HepG2 (cell line): ENCODE measurements around the gene APOC3. TPM values are rescaled to one million over a fixed set of nuclear protein-coding genes. Genes with fewer than 3 reads are reported as not detected.
A peak's percentile ranks its signal among the peaks of the same experiment; 100 is the strongest.

Experiments
- AGO2 ChIP-seq: fragments of 200-400 bp; formaldehyde crosslinking; optimal IDR thresholded peaks from 2 replicates; pipeline ENCODE3; 2017; ENCODE audit warnings: mild to moderate bottlenecking, low read depth, low read length, moderate library complexity
- BRCA1 ChIP-seq: sonication (generic); formaldehyde crosslinking; IDR thresholded peaks from 2 replicates; pipeline ENCODE4 v1.4.0; 2020; ENCODE audit warnings: missing genetic modification reagents
- CHD4 ChIP-seq: fragments of 200-600 bp; sonication (generic); IDR thresholded peaks from 2 replicates; pipeline ENCODE4 v1.7.0; 2017; ENCODE audit warnings: mild to moderate bottlenecking, low read length, borderline replicate concordance
- ELF1 ChIP-seq: sonication (generic); formaldehyde crosslinking; IDR thresholded peaks from 2 replicates; pipeline ENCODE4 v1.4.0; 2020; ENCODE audit warnings: missing genetic modification reagents
- GZF1 ChIP-seq: sonication (generic); formaldehyde crosslinking; IDR thresholded peaks from 2 replicates; pipeline ENCODE4 v1.5.1; 2020; ENCODE audit warnings: mild to moderate bottlenecking, missing genetic modification reagents
- HNRNPL ChIP-seq: fragments of 200-400 bp; formaldehyde crosslinking; IDR thresholded peaks from 2 replicates; pipeline ENCODE4 v1.6.1; 2017; ENCODE audit warnings: mild to moderate bottlenecking, low read depth, low read length
- KLF13 ChIP-seq: sonication (generic); formaldehyde crosslinking; IDR thresholded peaks from 2 replicates; pipeline ENCODE4 v1.4.0; 2020; ENCODE audit warnings: mild to moderate bottlenecking, missing genetic modification reagents
- KMT2A ChIP-seq: sonication (generic); formaldehyde crosslinking; IDR thresholded peaks from 2 replicates; pipeline ENCODE4 v1.4.0; 2020; ENCODE audit warnings: missing genetic modification reagents
- MIER2 ChIP-seq: IDR thresholded peaks from 2 replicates; pipeline ENCODE4 v1.6.1; 2016; ENCODE audit warnings: missing biosample characterization, missing genetic modification reagents
- MLLT10 ChIP-seq: sonication (generic); formaldehyde crosslinking; IDR thresholded peaks from 2 replicates; pipeline ENCODE4 v1.4.0; 2020; ENCODE audit warnings: missing genetic modification reagents
- NFATC3 ChIP-seq: sonication (generic); formaldehyde crosslinking; IDR thresholded peaks from 2 replicates; pipeline ENCODE4 v1.5.1; 2020; ENCODE audit warnings: mild to moderate bottlenecking, missing genetic modification reagents
- RBM22 ChIP-seq: fragments of 200-400 bp; formaldehyde crosslinking; optimal IDR thresholded peaks from 2 replicates; pipeline ENCODE3; 2017; ENCODE audit warnings: mild to moderate bottlenecking, low read length, moderate library complexity
- SIX1 ChIP-seq: sonication (generic); formaldehyde crosslinking; IDR thresholded peaks from 2 replicates; pipeline ENCODE4 v1.4.0; 2020; ENCODE audit warnings: missing genetic modification reagents, borderline replicate concordance
- SIX4 ChIP-seq: sonication (generic); formaldehyde crosslinking; IDR thresholded peaks from 2 replicates; pipeline ENCODE4 v1.4.0; 2020; ENCODE audit warnings: missing genetic modification reagents
- SMAD3 ChIP-seq: sonication (generic); formaldehyde crosslinking; IDR thresholded peaks from 2 replicates; pipeline ENCODE4 v1.4.0; 2020; ENCODE audit warnings: missing genetic modification reagents
- SMC3 ChIP-seq: IDR thresholded peaks from 2 replicates; pipeline ENCODE4 v1.6.1; 2011; ENCODE audit warnings: low read length, improper control_type of control experiment
- STAG1 ChIP-seq: sonication (generic); formaldehyde crosslinking; IDR thresholded peaks from 2 replicates; pipeline ENCODE4 v1.4.0; 2020; ENCODE audit warnings: missing genetic modification reagents
- YEATS4 ChIP-seq: sonication (generic); formaldehyde crosslinking; IDR thresholded peaks from 2 replicates; pipeline ENCODE4 v1.4.0; 2020; ENCODE audit warnings: missing genetic modification reagents, borderline replicate concordance
- ZFP37 ChIP-seq: sonication (generic); formaldehyde crosslinking; IDR thresholded peaks from 2 replicates; pipeline ENCODE4 v1.4.0; 2020; ENCODE audit warnings: missing genetic modification reagents, borderline replicate concordance
- ZFY ChIP-seq: sonication (generic); formaldehyde crosslinking; IDR thresholded peaks from 2 replicates; pipeline ENCODE4 v1.4.0; 2020; ENCODE audit warnings: missing genetic modification reagents
- ZNF337 ChIP-seq: sonication (generic); formaldehyde crosslinking; IDR thresholded peaks from 2 replicates; pipeline ENCODE4 v1.5.1; 2020; ENCODE audit warnings: missing genetic modification reagents, low read depth, mild to moderate bottlenecking, borderline replicate concordance
- polyA plus RNA-seq, 8 experiments: library from polyadenylated mRNA; depleted of rRNA in 3 of 8; stranded (reverse) in 7 of 8; unstranded in 1 of 8; fragments of >200 nt; fragmentation: Illumina TruSeq in 4 of 8; extraction: Trizol in 4 of 8; gene quantifications; 2 replicates each; pipeline versions ENCODE4 v1.2.1 to v1.2.3, GENCODE V29; 2011 to 2016; ENCODE audit warnings: low read depth in 4 of 8, missing spikeins in 1 of 8, mixed read lengths in 1 of 8; ENCODE audit not compliant: insufficient read depth in 1 of 8
- total RNA-seq, 5 experiments: library from RNA; depleted of rRNA; stranded (reverse); fragments of >200 nt; fragmentation: Illumina TruSeq; extraction: Trizol; gene quantifications; 2 replicates each; pipeline ENCODE4 v1.2.3, GENCODE V29; 2016; ENCODE audit warnings: low read depth in 1 of 5
- TF ChIP-seq, protein P1 (sequence below): sonication (generic); formaldehyde crosslinking; IDR thresholded peaks from 2 replicates; pipeline ENCODE4 v1.8.0; 2022; ENCODE audit warnings: mild to moderate bottlenecking, missing genetic modification reagents, borderline replicate concordance
- TF ChIP-seq, protein P2 (sequence below): sonication (generic); formaldehyde crosslinking; IDR thresholded peaks from 2 replicates; pipeline ENCODE4 v1.8.0; 2022; ENCODE audit warnings: mild to moderate bottlenecking, missing genetic modification reagents
- TF ChIP-seq, protein P3 (sequence below): sonication (generic); formaldehyde crosslinking; IDR thresholded peaks from 2 replicates; pipeline ENCODE4 v1.9.0; 2021; ENCODE audit warnings: missing genetic modification reagents, borderline replicate concordance
- TF ChIP-seq, protein P4 (sequence below): sonication (generic); formaldehyde crosslinking; IDR thresholded peaks from 2 replicates; pipeline ENCODE4 v1.5.0; 2020; ENCODE audit warnings: mild to moderate bottlenecking, missing genetic modification reagents, borderline replicate concordance

APOC3 gene
- total and polyA plus RNA-seq, 2 of the 13 experiments (the other 11 are each of a cell fraction or from before 2014, with no cell fraction given) = 314 to 687 TPM

DNA sequence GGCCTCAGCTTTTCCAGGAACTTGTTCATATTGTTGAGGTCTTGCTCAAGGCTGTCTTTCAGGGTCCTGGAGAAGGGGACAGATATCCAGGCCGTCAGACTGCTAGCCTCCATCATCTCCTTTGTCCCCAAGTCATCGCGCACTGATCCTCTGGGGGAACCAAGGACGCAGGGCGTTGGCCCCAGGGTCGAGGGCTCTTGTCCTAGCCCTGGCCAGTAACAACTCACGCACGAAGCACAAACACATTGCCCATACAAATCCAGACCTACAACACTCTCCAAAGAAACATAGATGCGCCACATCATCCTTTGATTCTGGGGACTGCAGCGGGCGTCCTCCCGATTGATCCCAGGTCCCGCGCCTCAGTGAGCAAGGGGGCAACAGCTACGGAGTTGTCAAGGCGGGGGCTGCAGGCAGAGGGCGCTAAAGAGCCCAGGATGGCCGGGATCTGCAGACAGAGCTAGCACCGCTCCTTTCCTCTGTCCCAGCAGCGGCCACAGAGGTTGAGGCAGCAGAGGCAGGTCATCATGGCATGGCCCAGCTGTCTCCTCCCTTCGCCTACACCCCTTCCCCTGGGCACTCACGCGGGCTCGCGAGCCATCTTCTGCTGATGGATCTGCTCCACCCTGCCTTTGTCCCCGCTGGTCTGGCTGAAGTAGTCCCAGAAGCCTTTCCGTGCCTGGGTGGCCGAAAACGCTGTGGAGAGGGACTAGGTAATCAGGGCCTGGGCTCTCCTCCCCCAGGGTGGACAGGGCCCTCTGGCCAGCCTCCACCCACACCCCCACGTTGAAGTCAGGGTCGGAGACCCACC, 38.5 kb upstream of the APOC3 start (continued):
- TF ChIP-seq BRCA1 (CRISPR knock-in tag) (no peak; the same call in 1 of the 2 replicates), MIER2 (0 out of 2 replicates have a peak, but pooled peaks have one; percentile 12), SIX1 (CRISPR knock-in tag) (no peak), MLLT10 (CRISPR knock-in tag) (no peak), RBM22 (peak; percentile 17), ELF1 (CRISPR knock-in tag) (peak; percentile 28; the same call in 1 of the 2 replicates), ZNF337 (peak; percentile 85; the same call in 1 of the 2 replicates), SIX4 (CRISPR knock-in tag) (no peak), GZF1 (CRISPR knock-in tag) (0 out of 2 replicates have a peak, but pooled peaks have one; percentile 33), AGO2 (peak; percentile 94), HNRNPL (peak; percentile 89), ZFP37 (no peak), SMC3 (peak; percentile 86), KLF13 (CRISPR knock-in tag) (0 out of 2 replicates have a peak, but pooled peaks have one; percentile 57), STAG1 (CRISPR knock-in tag) (peak; percentile 97), CHD4 (no peak), ZFY (CRISPR knock-in tag) (peak; percentile 58), NFATC3 (CRISPR knock-in tag) (no peak), KMT2A (CRISPR knock-in tag) (peak; percentile 40; the same call in 1 of the 2 replicates), YEATS4 (CRISPR knock-in tag) (peak; percentile 62; the same call in 1 of the 2 replicates), SMAD3 (CRISPR knock-in tag) (peak; percentile 70; the same call in 1 of the 2 replicates)
- TF ChIP-seq, protein P1, sequence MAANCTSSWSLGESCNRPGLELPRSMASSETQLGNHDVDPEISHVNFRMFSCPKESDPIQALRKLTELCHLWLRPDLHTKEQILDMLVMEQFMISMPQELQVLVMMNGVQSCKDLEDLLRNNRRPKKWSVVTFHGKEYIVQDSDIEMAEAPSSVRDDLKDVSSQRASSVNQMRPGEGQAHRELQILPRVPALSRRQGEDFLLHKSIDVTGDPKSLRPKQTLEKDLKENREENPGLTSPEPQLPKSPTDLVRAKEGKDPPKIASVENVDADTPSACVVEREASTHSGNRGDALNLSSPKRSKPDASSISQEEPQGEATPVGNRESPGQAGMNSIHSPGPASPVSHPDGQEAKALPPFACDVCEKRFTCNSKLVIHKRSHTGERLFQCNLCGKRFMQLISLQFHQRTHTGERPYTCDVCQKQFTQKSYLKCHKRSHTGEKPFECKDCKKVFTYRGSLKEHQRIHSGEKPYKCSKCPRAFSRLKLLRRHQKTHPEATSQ (CRISPR knock-in tag) = 0 out of 2 replicates have a peak, but pooled peaks have one; percentile 21
- TF ChIP-seq, protein P2, sequence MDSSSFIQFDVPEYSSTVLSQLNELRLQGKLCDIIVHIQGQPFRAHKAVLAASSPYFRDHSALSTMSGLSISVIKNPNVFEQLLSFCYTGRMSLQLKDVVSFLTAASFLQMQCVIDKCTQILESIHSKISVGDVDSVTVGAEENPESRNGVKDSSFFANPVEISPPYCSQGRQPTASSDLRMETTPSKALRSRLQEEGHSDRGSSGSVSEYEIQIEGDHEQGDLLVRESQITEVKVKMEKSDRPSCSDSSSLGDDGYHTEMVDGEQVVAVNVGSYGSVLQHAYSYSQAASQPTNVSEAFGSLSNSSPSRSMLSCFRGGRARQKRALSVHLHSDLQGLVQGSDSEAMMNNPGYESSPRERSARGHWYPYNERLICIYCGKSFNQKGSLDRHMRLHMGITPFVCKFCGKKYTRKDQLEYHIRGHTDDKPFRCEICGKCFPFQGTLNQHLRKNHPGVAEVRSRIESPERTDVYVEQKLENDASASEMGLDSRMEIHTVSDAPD (CRISPR knock-in tag) = peak; percentile 78; the same call in 1 of the 2 replicates
- TF ChIP-seq, protein P3, sequence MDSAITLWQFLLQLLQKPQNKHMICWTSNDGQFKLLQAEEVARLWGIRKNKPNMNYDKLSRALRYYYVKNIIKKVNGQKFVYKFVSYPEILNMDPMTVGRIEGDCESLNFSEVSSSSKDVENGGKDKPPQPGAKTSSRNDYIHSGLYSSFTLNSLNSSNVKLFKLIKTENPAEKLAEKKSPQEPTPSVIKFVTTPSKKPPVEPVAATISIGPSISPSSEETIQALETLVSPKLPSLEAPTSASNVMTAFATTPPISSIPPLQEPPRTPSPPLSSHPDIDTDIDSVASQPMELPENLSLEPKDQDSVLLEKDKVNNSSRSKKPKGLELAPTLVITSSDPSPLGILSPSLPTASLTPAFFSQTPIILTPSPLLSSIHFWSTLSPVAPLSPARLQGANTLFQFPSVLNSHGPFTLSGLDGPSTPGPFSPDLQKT (CRISPR knock-in tag) = no peak
- TF ChIP-seq, protein P4, sequence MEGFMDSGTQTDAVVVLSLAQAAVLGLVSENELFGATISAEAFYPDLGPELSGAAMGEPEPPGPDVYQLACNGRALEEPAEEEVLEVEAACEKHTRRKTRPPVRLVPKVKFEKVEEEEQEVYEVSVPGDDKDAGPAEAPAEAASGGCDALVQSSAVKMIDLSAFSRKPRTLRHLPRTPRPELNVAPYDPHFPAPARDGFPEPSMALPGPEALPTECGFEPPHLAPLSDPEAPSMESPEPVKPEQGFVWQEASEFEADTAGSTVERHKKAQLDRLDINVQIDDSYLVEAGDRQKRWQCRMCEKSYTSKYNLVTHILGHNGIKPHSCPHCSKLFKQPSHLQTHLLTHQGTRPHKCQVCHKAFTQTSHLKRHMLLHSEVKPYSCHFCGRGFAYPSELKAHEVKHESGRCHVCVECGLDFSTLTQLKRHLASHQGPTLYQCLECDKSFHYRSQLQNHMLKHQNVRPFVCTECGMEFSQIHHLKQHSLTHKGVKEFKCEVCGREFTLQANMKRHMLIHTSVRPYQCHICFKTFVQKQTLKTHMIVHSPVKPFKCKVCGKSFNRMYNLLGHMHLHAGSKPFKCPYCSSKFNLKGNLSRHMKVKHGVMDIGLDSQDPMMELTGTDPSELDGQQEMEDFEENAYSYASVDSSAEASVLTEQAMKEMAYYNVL (CRISPR knock-in tag) = peak; percentile 52; the same call in 1 of the 2 replicates
